WTC11 (cell line): Measurements from ENCODE around the gene GREB1. TPM values are rescaled to one million over a fixed set of nuclear protein-coding genes. Genes with fewer than 3 reads are reported as not detected.

Experiments
- ATAC-seq: fragments of 200-7000 bp; cut with Tn5 transposase; 2 replicates; pipeline ENCODE4 v1.10.0; 2021; ENCODE audit warnings: mild to moderate bottlenecking, moderate library complexity
- CTCF ChIA-PET: fragments of 300-600 bp; sonication (Branson Sonifier 250); formaldehyde crosslinking; loops from one replicate; lab custom pipeline; 2021; ENCODE audit warnings: antibody characterized with exemption; lab: Charles Lee
- POLR2A ChIA-PET: fragments of 350-600 bp; sonication (Branson Sonifier 250); formaldehyde crosslinking; loops from one replicate; lab custom pipeline; 2021; ENCODE audit warnings: antibody characterized with exemption; lab: Charles Lee
- DNase-seq: peaks from one replicate; pipeline ENCODE4 v3.0.0; 2021; ENCODE audit warnings: low spot score
- H3K27ac Mint-ChIP-seq: 2 replicates; pipeline ENCODE4 v1.8.0; 2021; ENCODE audit warnings: mixed read lengths
- H3K27me3 Mint-ChIP-seq: 2 replicates; pipeline ENCODE4 v1.8.0; 2021; ENCODE audit warnings: low read depth, mild to moderate bottlenecking, moderate library complexity, mixed read lengths
- H3K36me3 Mint-ChIP-seq: 2 replicates; pipeline ENCODE4 v1.8.0; 2021; ENCODE audit warnings: mixed read lengths
- H3K4me1 Mint-ChIP-seq: 2 replicates; pipeline ENCODE4 v1.8.0; 2022; ENCODE audit warnings: mixed read lengths
- H3K4me3 Mint-ChIP-seq: 2 replicates; pipeline ENCODE4 v1.8.0; 2021; ENCODE audit warnings: mild to moderate bottlenecking, moderate library complexity, mixed read lengths
- H3K9me3 Mint-ChIP-seq: 2 replicates; pipeline ENCODE4 v1.8.0; 2021; ENCODE audit warnings: mixed read lengths
- CREB1 ChIP-seq: sonication (generic); formaldehyde crosslinking; IDR thresholded peaks from 2 replicates; pipeline ENCODE4 v1.8.0; 2023; ENCODE audit warnings: mild to moderate bottlenecking, missing genetic modification reagents
- ELF4 ChIP-seq: sonication (generic); formaldehyde crosslinking; IDR thresholded peaks from 2 replicates; pipeline ENCODE4 v1.8.1; 2022; ENCODE audit warnings: low read depth, mild to moderate bottlenecking, moderate library complexity, missing genetic modification reagents
- GABPB1 ChIP-seq: sonication (generic); formaldehyde crosslinking; IDR thresholded peaks from 2 replicates; pipeline ENCODE4 v1.8.1; 2023; ENCODE audit warnings: mild to moderate bottlenecking, missing genetic modification reagents
- JUN ChIP-seq: sonication (generic); formaldehyde crosslinking; IDR thresholded peaks from 2 replicates; pipeline ENCODE4 v1.8.0; 2023; ENCODE audit warnings: mild to moderate bottlenecking, missing genetic modification reagents
- SMAD3 ChIP-seq: sonication (generic); formaldehyde crosslinking; IDR thresholded peaks from 2 replicates; pipeline ENCODE4 v1.8.0; 2022; ENCODE audit warnings: missing genetic modification reagents, mild to moderate bottlenecking, borderline replicate concordance
- SOX15 ChIP-seq: fragments of 250-450 bp; sonication (Bioruptor Pico); IDR thresholded peaks from 2 replicates; pipeline ENCODE4 v1.9.0; 2021; ENCODE audit warnings: mild to moderate bottlenecking
- TEAD1 ChIP-seq: sonication (generic); formaldehyde crosslinking; IDR thresholded peaks from 2 replicates; pipeline ENCODE4 v1.8.0; 2022; ENCODE audit warnings: mild to moderate bottlenecking, missing genetic modification reagents
- ZNF138 ChIP-seq: sonication (generic); formaldehyde crosslinking; conservative IDR thresholded peaks from 2 replicates; pipeline ENCODE4 v1.8.1; 2022; ENCODE audit warnings: mild to moderate bottlenecking, moderate library complexity, missing genetic modification reagents
- ZNF532 ChIP-seq: fragments of 250-450 bp; sonication (Bioruptor Pico); IDR thresholded peaks from 2 replicates; pipeline ENCODE4 v1.9.0; 2021; ENCODE audit warnings: mild to moderate bottlenecking, borderline replicate concordance
- ZNF671 ChIP-seq: fragments of 250-450 bp; sonication (Bioruptor Pico); IDR thresholded peaks from 2 replicates; pipeline ENCODE4 v1.8.0; 2021; ENCODE audit warnings: mild to moderate bottlenecking
- total RNA-seq: library from RNA; stranded (reverse); gene quantifications from 3 replicates; pipeline ENCODE4 v1.2.3, GENCODE V29; 2021
- TF ChIP-seq, protein P1 (sequence below): sonication (generic); formaldehyde crosslinking; IDR thresholded peaks from 2 replicates; pipeline ENCODE4 v1.8.1; 2023; ENCODE audit warnings: mild to moderate bottlenecking, missing genetic modification reagents
- TF ChIP-seq, protein P2 (sequence below): sonication (generic); formaldehyde crosslinking; IDR thresholded peaks from 2 replicates; pipeline ENCODE4 v1.8.1; 2022; ENCODE audit warnings: low read depth, missing genetic modification reagents, borderline replicate concordance
- TF ChIP-seq, protein P3 (sequence below): sonication (generic); formaldehyde crosslinking; IDR thresholded peaks from 2 replicates; pipeline ENCODE4 v1.8.1; 2022; ENCODE audit warnings: missing genetic modification reagents, borderline replicate concordance
- TF ChIP-seq, protein P4 (sequence below): sonication (generic); formaldehyde crosslinking; IDR thresholded peaks from 2 replicates; pipeline ENCODE4 v1.8.1; 2022; ENCODE audit warnings: mild to moderate bottlenecking, missing genetic modification reagents, moderate library complexity, borderline replicate concordance

The GREB1 gene
- total RNA-seq, 1 experiment from 2014 or later: 35.7 TPM

DNA sequence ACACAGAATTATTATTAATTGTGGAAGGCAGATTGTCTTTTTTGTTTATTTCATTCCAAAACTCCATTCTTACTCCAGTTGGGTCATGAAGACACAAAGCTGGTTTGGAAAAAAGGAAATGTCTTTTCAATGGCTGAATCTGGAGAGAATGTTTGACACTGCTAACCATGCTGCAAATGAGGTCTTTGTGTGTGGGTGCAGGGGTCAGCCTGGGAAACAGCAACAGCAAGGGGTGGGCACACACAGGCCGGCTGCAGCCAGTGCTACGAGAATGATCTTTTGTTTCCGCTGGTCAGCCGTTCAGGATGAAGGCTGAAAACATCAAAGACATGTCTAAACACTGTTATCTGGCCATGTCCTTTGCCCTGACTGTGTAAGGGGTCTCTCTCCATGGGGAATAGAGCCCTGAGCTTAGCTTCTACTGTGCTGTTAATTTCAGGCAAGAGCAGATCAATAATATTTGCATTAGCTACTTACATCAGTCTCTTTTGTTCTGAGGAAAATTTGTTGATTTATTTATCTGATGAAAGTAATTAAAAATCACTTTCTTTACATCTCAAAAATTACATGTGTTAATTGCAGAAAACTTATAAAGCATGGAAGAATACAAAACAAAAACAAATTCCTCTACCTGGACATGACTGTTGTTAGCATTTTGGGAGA lies 34.6 kb upstream of the GREB1 start:
- H3K9me3 Mint-ChIP-seq: peaks cover 14% of the 10 kb centered on the region
- no peaks in the 10 kb centered on the region for H3K27me3 Mint-ChIP-seq
- peak overlapping the region; percentile 37; the same call in 1 of the 2 replicates for H3K27ac Mint-ChIP-seq
- POLR2A ChIA-PET: no interaction called here
- TF ChIP-seq, protein P1, sequence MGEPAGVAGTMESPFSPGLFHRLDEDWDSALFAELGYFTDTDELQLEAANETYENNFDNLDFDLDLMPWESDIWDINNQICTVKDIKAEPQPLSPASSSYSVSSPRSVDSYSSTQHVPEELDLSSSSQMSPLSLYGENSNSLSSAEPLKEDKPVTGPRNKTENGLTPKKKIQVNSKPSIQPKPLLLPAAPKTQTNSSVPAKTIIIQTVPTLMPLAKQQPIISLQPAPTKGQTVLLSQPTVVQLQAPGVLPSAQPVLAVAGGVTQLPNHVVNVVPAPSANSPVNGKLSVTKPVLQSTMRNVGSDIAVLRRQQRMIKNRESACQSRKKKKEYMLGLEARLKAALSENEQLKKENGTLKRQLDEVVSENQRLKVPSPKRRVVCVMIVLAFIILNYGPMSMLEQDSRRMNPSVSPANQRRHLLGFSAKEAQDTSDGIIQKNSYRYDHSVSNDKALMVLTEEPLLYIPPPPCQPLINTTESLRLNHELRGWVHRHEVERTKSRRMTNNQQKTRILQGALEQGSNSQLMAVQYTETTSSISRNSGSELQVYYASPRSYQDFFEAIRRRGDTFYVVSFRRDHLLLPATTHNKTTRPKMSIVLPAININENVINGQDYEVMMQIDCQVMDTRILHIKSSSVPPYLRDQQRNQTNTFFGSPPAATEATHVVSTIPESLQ: no peak
- no peak for TF ChIP-seq ZNF138 (CRISPR knock-in tag)
- TF ChIP-seq, protein P2, sequence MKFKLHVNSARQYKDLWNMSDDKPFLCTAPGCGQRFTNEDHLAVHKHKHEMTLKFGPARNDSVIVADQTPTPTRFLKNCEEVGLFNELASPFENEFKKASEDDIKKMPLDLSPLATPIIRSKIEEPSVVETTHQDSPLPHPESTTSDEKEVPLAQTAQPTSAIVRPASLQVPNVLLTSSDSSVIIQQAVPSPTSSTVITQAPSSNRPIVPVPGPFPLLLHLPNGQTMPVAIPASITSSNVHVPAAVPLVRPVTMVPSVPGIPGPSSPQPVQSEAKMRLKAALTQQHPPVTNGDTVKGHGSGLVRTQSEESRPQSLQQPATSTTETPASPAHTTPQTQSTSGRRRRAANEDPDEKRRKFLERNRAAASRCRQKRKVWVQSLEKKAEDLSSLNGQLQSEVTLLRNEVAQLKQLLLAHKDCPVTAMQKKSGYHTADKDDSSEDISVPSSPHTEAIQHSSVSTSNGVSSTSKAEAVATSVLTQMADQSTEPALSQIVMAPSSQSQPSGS: no peak
- no peak for TF ChIP-seq JUN (CRISPR knock-in tag)
- no peak for TF ChIP-seq CREB1
- no peak for TF ChIP-seq SMAD3 (CRISPR knock-in tag)
- TF ChIP-seq, protein P3, sequence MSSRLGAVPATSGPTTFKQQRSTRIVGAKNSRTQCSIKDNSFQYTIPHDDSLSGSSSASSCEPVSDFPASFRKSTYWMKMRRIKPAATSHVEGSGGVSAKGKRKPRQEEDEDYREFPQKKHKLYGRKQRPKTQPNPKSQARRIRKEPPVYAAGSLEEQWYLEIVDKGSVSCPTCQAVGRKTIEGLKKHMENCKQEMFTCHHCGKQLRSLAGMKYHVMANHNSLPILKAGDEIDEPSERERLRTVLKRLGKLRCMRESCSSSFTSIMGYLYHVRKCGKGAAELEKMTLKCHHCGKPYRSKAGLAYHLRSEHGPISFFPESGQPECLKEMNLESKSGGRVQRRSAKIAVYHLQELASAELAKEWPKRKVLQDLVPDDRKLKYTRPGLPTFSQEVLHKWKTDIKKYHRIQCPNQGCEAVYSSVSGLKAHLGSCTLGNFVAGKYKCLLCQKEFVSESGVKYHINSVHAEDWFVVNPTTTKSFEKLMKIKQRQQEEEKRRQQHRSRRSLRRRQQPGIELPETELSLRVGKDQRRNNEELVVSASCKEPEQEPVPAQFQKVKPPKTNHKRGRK (CRISPR knock-in tag): no peak
- TF ChIP-seq ZNF532 (CRISPR knock-in tag): no peak
- TF ChIP-seq ELF4 (CRISPR knock-in tag): no peak
- no peak for TF ChIP-seq TEAD1 (CRISPR knock-in tag)
- TF ChIP-seq ZNF671 (CRISPR knock-in tag): no peak
- TF ChIP-seq, protein P4, sequence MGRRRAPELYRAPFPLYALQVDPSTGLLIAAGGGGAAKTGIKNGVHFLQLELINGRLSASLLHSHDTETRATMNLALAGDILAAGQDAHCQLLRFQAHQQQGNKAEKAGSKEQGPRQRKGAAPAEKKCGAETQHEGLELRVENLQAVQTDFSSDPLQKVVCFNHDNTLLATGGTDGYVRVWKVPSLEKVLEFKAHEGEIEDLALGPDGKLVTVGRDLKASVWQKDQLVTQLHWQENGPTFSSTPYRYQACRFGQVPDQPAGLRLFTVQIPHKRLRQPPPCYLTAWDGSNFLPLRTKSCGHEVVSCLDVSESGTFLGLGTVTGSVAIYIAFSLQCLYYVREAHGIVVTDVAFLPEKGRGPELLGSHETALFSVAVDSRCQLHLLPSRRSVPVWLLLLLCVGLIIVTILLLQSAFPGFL (CRISPR knock-in tag): peak; percentile 43; the same call in 1 of the 2 replicates
- TF ChIP-seq SOX15: no peak
- peak; percentile 96 for TF ChIP-seq GABPB1 (CRISPR knock-in tag)
- no peak overlapping the region for H3K4me3 Mint-ChIP-seq
- peaks cover 9% of the 10 kb centered on the region for H3K36me3 Mint-ChIP-seq
- ATAC-seq: no peak
- peaks cover 41% of the 10 kb centered on the region for H3K4me1 Mint-ChIP-seq
- CTCF ChIA-PET: interaction anchor here (0.8 to 1.5 kb wide), 2 partner anchors 20 to 85 kb away, joined by 3 to 4 read pairs; no protein-coding TSS in a partner anchor
- DNase-seq: no peak
